HepG2 (cell line): ENCODE data around the gene LRFN2.

Source experiments
- ASH2L ChIP-seq: fragments of 300-600, 200-600 bp; sonication (generic); IDR thresholded peaks from 2 replicates; pipeline ENCODE4 v1.7.0; 2017; ENCODE audit warnings: low read depth, mild to moderate bottlenecking, moderate library complexity, mixed read lengths, low read length; ENCODE audit not compliant: insufficient read length
- CERS6 ChIP-seq: sonication (generic); formaldehyde crosslinking; IDR thresholded peaks from 2 replicates; pipeline ENCODE4 v1.5.0; 2020; ENCODE audit warnings: missing genetic modification reagents
- EZH2 ChIP-seq: conservative IDR thresholded peaks from 2 replicates; pipeline ENCODE4 v1.6.1; 2012; ENCODE audit warnings: mild to moderate bottlenecking, low read depth, low read length, moderate library complexity
- FOXM1 ChIP-seq: sonication (generic); formaldehyde crosslinking; IDR thresholded peaks from 2 replicates; pipeline ENCODE4 v1.5.0; 2020; ENCODE audit warnings: missing genetic modification reagents
- HOXD1 ChIP-seq: sonication (generic); formaldehyde crosslinking; IDR thresholded peaks from 2 replicates; pipeline ENCODE4 v1.5.0; 2020; ENCODE audit warnings: missing genetic modification reagents
- MZF1 ChIP-seq: sonication (generic); formaldehyde crosslinking; IDR thresholded peaks from 2 replicates; pipeline ENCODE4 v1.8.1; 2023; ENCODE audit warnings: mild to moderate bottlenecking, missing genetic modification reagents, borderline replicate concordance
- NFYB ChIP-seq: sonication (generic); formaldehyde crosslinking; IDR thresholded peaks from 2 replicates; pipeline ENCODE4 v1.4.0; 2020; ENCODE audit warnings: missing genetic modification reagents
- NR1H2 ChIP-seq: sonication (generic); formaldehyde crosslinking; IDR thresholded peaks from 2 replicates; pipeline ENCODE4 v1.8.1; 2022; ENCODE audit warnings: low read depth, missing genetic modification reagents, borderline replicate concordance
- SP2 ChIP-seq: sonication (generic); formaldehyde crosslinking; IDR thresholded peaks from 2 replicates; pipeline ENCODE4 v1.5.1; 2020; ENCODE audit warnings: mild to moderate bottlenecking, missing genetic modification reagents
- ZNF280B ChIP-seq: sonication (generic); formaldehyde crosslinking; IDR thresholded peaks from 2 replicates; pipeline ENCODE4 v1.5.0; 2020; ENCODE audit warnings: missing genetic modification reagents, mild to moderate bottlenecking, borderline replicate concordance
- ZNF382 ChIP-seq: sonication (generic); formaldehyde crosslinking; IDR thresholded peaks from 2 replicates; pipeline ENCODE4 v1.5.0; 2020; ENCODE audit warnings: missing genetic modification reagents, mild to moderate bottlenecking, borderline replicate concordance
- ZNF75D ChIP-seq: sonication (generic); formaldehyde crosslinking; IDR thresholded peaks from 2 replicates; pipeline ENCODE4 v1.8.1; 2023; ENCODE audit warnings: missing genetic modification reagents, mild to moderate bottlenecking, borderline replicate concordance

- TF ChIP-seq ZNF280B (CRISPR knock-in tag), result no peak
- TF ChIP-seq MZF1 (CRISPR knock-in tag), result no peak
- no peak for TF ChIP-seq FOXM1
- TF ChIP-seq HOXD1 (CRISPR knock-in tag), result no peak
- no peak for TF ChIP-seq ASH2L
- no peak for TF ChIP-seq NFYB (CRISPR knock-in tag)
- TF ChIP-seq SP2 (CRISPR knock-in tag), result no peak
- TF ChIP-seq EZH2, result no peak
- TF ChIP-seq ZNF75D (CRISPR knock-in tag), result no peak
- TF ChIP-seq CERS6 (CRISPR knock-in tag), result no peak
- TF ChIP-seq ZNF382, result no peak
- TF ChIP-seq NR1H2 (CRISPR knock-in tag), result no peak
These were observed 27.5 kb upstream of the LRFN2 start for GRCh38 chr6:40614671-40615070.
